ENCODE measurements around the gene MRPS23.

DNA sequence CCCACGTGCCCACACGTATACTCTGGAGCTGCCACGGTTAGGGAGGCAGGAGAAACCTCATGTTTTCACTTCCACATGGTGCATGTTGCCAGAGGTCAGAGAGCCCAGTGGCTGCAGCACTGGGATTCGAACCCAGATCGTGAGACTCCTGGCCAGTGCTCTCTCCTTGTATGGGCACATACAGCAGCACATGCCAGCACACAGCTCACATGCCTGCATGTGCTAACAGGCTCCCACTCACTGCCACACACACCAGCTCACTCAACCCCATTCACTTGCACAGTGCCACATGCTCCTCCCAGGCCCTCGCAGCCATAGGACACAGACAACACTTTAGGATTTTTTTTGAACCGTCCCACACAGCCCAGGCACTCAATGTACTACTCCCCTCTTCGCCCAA is 49.5 kb upstream of the MRPS23 start:
- TF ChIP-seq, protein P1, sequence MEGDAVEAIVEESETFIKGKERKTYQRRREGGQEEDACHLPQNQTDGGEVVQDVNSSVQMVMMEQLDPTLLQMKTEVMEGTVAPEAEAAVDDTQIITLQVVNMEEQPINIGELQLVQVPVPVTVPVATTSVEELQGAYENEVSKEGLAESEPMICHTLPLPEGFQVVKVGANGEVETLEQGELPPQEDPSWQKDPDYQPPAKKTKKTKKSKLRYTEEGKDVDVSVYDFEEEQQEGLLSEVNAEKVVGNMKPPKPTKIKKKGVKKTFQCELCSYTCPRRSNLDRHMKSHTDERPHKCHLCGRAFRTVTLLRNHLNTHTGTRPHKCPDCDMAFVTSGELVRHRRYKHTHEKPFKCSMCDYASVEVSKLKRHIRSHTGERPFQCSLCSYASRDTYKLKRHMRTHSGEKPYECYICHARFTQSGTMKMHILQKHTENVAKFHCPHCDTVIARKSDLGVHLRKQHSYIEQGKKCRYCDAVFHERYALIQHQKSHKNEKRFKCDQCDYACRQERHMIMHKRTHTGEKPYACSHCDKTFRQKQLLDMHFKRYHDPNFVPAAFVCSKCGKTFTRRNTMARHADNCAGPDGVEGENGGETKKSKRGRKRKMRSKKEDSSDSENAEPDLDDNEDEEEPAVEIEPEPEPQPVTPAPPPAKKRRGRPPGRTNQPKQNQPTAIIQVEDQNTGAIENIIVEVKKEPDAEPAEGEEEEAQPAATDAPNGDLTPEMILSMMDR (conservative IDR thresholded peaks at IDR 0.05; ENCODE audit: low read depth, low read length) = no peak
- no peak for TF ChIP-seq EZH2phosphoT487 (IDR thresholded peaks at IDR 0.05; ENCODE audit: borderline replicate concordance, low read length)
